ENCODE measurements around the gene PSMB2.

The PSMB2 gene

GRCh38 chr1:35605071-35605866 lies 36.1 kb downstream of the PSMB2 start:
- H3K4me3 ChIP-seq (ENCODE audit: low read depth, low read length): no peak overlapping the region
- H3K4me1 ChIP-seq (ENCODE audit: control insufficient read depth, insufficient read depth, low read length): no peaks in the 10 kb centered on the region
- no peaks in the 10 kb centered on the region for H3K9me3 ChIP-seq (ENCODE audit: control insufficient read depth, insufficient read depth, low read length)
- H3K9ac ChIP-seq (ENCODE audit: low read depth, low read length): no peak overlapping the region
- no peaks in the 10 kb centered on the region for H3K27me3 ChIP-seq (ENCODE audit: control insufficient read depth, insufficient read depth, low read length)
- H3K36me3 ChIP-seq (ENCODE audit: control insufficient read depth, insufficient read depth, low read length): peaks cover 23% of the 10 kb centered on the region

GRCh38 chr1:35603941-35604340 lies 37.4 kb downstream of the PSMB2 start:
- H3K27me3 ChIP-seq (ENCODE audit: control insufficient read depth, insufficient read depth, low read length): no peaks in the 10 kb centered on the region
- no peaks in the 10 kb centered on the region for H3K4me1 ChIP-seq (ENCODE audit: control insufficient read depth, insufficient read depth, low read length)
- no peak overlapping the region for H3K9ac ChIP-seq (ENCODE audit: low read depth, low read length)
- H3K4me3 ChIP-seq (ENCODE audit: low read depth, low read length): no peak overlapping the region
- peaks cover 19% of the 10 kb centered on the region for H3K36me3 ChIP-seq (ENCODE audit: control insufficient read depth, insufficient read depth, low read length)
- no peaks in the 10 kb centered on the region for H3K9me3 ChIP-seq (ENCODE audit: control insufficient read depth, insufficient read depth, low read length)

DNA sequence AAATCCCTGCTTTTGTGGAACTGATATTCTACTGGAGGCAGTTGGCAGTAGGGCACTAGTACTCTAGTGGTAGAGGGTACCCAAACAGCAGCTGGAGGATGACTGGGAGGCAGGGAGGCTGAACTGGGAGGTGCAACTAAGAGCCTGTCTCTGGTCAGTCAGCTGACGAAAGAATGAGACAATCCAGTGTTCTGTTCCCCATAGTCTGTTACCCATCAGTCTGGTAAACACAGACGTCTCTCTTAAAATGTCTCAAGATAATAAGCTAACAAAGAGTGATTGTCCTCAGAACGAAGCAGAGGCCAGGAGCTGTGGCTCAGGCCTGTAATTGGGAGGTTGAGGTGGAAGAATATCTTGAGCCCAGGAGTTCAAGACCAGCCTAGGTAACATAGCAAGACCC lies 37.9 kb downstream of the PSMB2 start:
- no peaks in the 10 kb centered on the region for H3K27me3 ChIP-seq (ENCODE audit: control insufficient read depth, insufficient read depth, low read length)
- no peaks in the 10 kb centered on the region for H3K9me3 ChIP-seq (ENCODE audit: control insufficient read depth, insufficient read depth, low read length)
- H3K9ac ChIP-seq (ENCODE audit: low read depth, low read length): no peak overlapping the region
- H3K4me3 ChIP-seq (ENCODE audit: low read depth, low read length): no peak overlapping the region
- no peaks in the 10 kb centered on the region for H3K4me1 ChIP-seq (ENCODE audit: control insufficient read depth, insufficient read depth, low read length)
- peaks cover 16% of the 10 kb centered on the region for H3K36me3 ChIP-seq (ENCODE audit: control insufficient read depth, insufficient read depth, low read length)

GRCh38 chr1:35600593-35600992 lies 40.7 kb downstream of the PSMB2 start:
- no peak overlapping the region for H3K4me3 ChIP-seq (ENCODE audit: low read depth, low read length)
- no peaks in the 10 kb centered on the region for H3K27me3 ChIP-seq (ENCODE audit: control insufficient read depth, insufficient read depth, low read length)
- no peak overlapping the region for H3K9ac ChIP-seq (ENCODE audit: low read depth, low read length)
- H3K36me3 ChIP-seq (ENCODE audit: control insufficient read depth, insufficient read depth, low read length): peaks cover 15% of the 10 kb centered on the region
- H3K9me3 ChIP-seq (ENCODE audit: control insufficient read depth, insufficient read depth, low read length): no peaks in the 10 kb centered on the region
- no peaks in the 10 kb centered on the region for H3K4me1 ChIP-seq (ENCODE audit: control insufficient read depth, insufficient read depth, low read length)

DNA sequence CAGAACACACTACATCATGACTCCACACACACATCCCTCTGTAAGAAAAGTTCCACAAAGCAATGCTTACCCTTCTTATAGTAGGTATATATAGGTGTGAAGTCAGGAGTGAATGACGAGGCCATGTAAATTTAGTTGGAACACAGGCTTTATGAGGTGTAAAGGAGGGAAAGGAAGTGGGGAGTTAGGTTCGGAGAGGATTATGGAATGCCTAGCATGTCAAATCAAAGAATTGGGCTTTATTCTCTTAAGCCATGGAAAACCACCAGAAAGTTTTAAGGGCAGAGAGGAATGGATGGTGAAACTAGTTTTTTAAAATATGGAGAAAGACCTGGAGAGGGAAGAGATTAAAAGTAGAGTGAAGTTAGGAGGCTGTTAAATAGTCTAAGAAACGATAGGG lies 41.9 kb downstream of the PSMB2 start:
- Histone ChIP-seq H3K4me1 (ENCODE audit: control insufficient read depth, insufficient read depth, low read length) (no peaks in the 10 kb centered on the region), H3K27me3 (ENCODE audit: control insufficient read depth, insufficient read depth, low read length) (no peaks in the 10 kb centered on the region), H3K9ac (ENCODE audit: low read depth, low read length) (no peak overlapping the region), H3K36me3 (ENCODE audit: control insufficient read depth, insufficient read depth, low read length) (peaks cover 12% of the 10 kb centered on the region), H3K4me3 (ENCODE audit: low read depth, low read length) (no peak overlapping the region), H3K9me3 (ENCODE audit: control insufficient read depth, insufficient read depth, low read length) (no peaks in the 10 kb centered on the region)

GRCh38 chr1:35598895-35599294 lies 42.4 kb downstream of the PSMB2 start:
- no peaks in the 10 kb centered on the region for H3K27me3 ChIP-seq (ENCODE audit: control insufficient read depth, insufficient read depth, low read length)
- H3K9me3 ChIP-seq (ENCODE audit: control insufficient read depth, insufficient read depth, low read length): no peaks in the 10 kb centered on the region
- H3K36me3 ChIP-seq (ENCODE audit: control insufficient read depth, insufficient read depth, low read length): peaks cover 9% of the 10 kb centered on the region
- H3K4me1 ChIP-seq (ENCODE audit: control insufficient read depth, insufficient read depth, low read length): no peaks in the 10 kb centered on the region
- H3K9ac ChIP-seq (ENCODE audit: low read depth, low read length): no peak overlapping the region
- H3K4me3 ChIP-seq (ENCODE audit: low read depth, low read length): no peak overlapping the region

- Histone ChIP-seq H3K36me3 (ENCODE audit: control insufficient read depth, insufficient read depth, low read length) (peaks cover 5% of the 10 kb centered on the region), H3K4me3 (ENCODE audit: low read depth, low read length) (no peak overlapping the region), H3K4me1 (ENCODE audit: control insufficient read depth, insufficient read depth, low read length) (no peaks in the 10 kb centered on the region), H3K9ac (ENCODE audit: low read depth, low read length) (no peak overlapping the region), H3K9me3 (ENCODE audit: control insufficient read depth, insufficient read depth, low read length) (no peaks in the 10 kb centered on the region), H3K27me3 (ENCODE audit: control insufficient read depth, insufficient read depth, low read length) (no peaks in the 10 kb centered on the region)
Measured at GRCh38 chr1:35597870-35598269, 43.5 kb downstream of the PSMB2 start.

- H3K9me3 ChIP-seq (ENCODE audit: control insufficient read depth, insufficient read depth, low read length): no peaks in the 10 kb centered on the region
- H3K27me3 ChIP-seq (ENCODE audit: control insufficient read depth, insufficient read depth, low read length): no peaks in the 10 kb centered on the region
- H3K4me3 ChIP-seq (ENCODE audit: low read depth, low read length): no peak overlapping the region
- no peak overlapping the region for H3K9ac ChIP-seq (ENCODE audit: low read depth, low read length)
- H3K4me1 ChIP-seq (ENCODE audit: control insufficient read depth, insufficient read depth, low read length): no peaks in the 10 kb centered on the region
- H3K36me3 ChIP-seq (ENCODE audit: control insufficient read depth, insufficient read depth, low read length): no peaks in the 10 kb centered on the region
Measured at GRCh38 chr1:35595684-35596083, 45.6 kb downstream of the PSMB2 start.

DNA sequence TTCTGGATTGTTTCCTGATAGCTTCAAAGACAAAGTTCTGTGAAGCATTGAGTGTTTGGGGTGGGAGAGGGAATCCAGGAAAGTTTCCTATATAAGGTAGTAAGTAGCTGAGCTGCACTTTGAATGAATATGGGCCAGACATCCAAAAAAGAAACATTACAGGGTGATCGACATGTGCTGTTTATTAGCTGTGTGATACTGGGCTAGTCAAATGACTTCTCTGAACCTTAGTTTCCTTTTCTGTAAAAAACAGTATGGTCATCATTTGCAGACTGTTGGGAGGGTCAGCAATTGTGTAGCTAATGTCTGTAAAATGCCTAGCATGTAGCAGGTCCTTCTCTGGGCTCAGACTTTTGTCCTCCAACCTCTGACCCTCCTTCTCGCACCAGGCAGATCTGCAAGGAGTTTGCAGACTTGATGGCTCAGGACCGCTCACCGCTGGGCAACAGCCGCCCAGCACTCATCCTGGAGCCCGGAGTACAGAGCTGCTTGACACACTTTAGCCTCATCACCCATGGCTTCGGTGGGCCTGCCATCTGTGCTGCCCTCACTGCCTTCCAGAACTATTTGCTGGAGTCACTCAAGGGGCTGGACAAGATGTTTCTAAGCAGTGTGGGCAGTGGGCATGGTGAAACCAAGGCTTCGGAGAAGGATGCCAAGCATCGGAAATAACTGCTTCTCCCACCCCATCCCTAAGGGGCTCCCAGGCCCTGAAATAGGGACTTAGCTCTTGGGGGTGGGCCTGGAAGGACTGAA lies 47.1 kb downstream of the PSMB2 start:
- Histone ChIP-seq H3K9me3 (ENCODE audit: control insufficient read depth, insufficient read depth, low read length) (no peaks in the 10 kb centered on the region), H3K9ac (ENCODE audit: low read depth, low read length) (no peak overlapping the region), H3K27me3 (ENCODE audit: control insufficient read depth, insufficient read depth, low read length) (no peaks in the 10 kb centered on the region)

GRCh38 chr1:35592991-35593769 lies 48.1 kb downstream of the PSMB2 start:
- no peaks in the 10 kb centered on the region for H3K9me3 ChIP-seq (ENCODE audit: control insufficient read depth, insufficient read depth, low read length)
- H3K4me1 ChIP-seq (ENCODE audit: control insufficient read depth, insufficient read depth, low read length): no peaks in the 10 kb centered on the region
- H3K9ac ChIP-seq (ENCODE audit: low read depth, low read length): no peak overlapping the region
- H3K36me3 ChIP-seq (ENCODE audit: control insufficient read depth, insufficient read depth, low read length): no peaks in the 10 kb centered on the region
- H3K4me3 ChIP-seq (ENCODE audit: low read depth, low read length): no peak overlapping the region
- no peaks in the 10 kb centered on the region for H3K27me3 ChIP-seq (ENCODE audit: control insufficient read depth, insufficient read depth, low read length)

More for the DNA sequence above, 47.1 kb downstream of the PSMB2 start:
- Histone ChIP-seq H3K4me3 (ENCODE audit: low read depth, low read length) (no peak overlapping the region), H3K4me1 (ENCODE audit: control insufficient read depth, insufficient read depth, low read length) (no peaks in the 10 kb centered on the region), H3K36me3 (ENCODE audit: control insufficient read depth, insufficient read depth, low read length) (no peaks in the 10 kb centered on the region)

GRCh38 chr1:35591211-35591610 lies 50.1 kb downstream of the PSMB2 start:
- Histone ChIP-seq H3K27me3 (ENCODE audit: control insufficient read depth, insufficient read depth, low read length) (peaks cover 3% of the 10 kb centered on the region), H3K4me3 (ENCODE audit: low read depth, low read length) (no peak overlapping the region), H3K9ac (ENCODE audit: low read depth, low read length) (no peak overlapping the region), H3K36me3 (ENCODE audit: control insufficient read depth, insufficient read depth, low read length) (no peaks in the 10 kb centered on the region), H3K9me3 (ENCODE audit: control insufficient read depth, insufficient read depth, low read length) (no peaks in the 10 kb centered on the region), H3K4me1 (ENCODE audit: control insufficient read depth, insufficient read depth, low read length) (no peaks in the 10 kb centered on the region)
